GM23338 (cell line): ENCODE results near the gene KCNJ18. TPM values are rescaled to one million over a fixed set of nuclear protein-coding genes. Genes with fewer than 3 reads are reported as not detected.

Experiments
- ATAC-seq: fragments of 200-7000 bp; cut with Tn5 transposase; 3 replicates; pipeline ENCODE4 v1.9.1; 2020
- DNase-seq: peaks from one replicate; pipeline ENCODE4 v3.0.0-alpha.2; 2015; ENCODE audit warnings: low spot score
- H2AFZ ChIP-seq: fragments of 200-600 bp; sonication (generic); 2 replicates; pipeline ENCODE4 v1.8.0; 2016; ENCODE audit warnings: antibody characterized with exemption, mild to moderate bottlenecking, moderate library complexity
- H3F3A ChIP-seq: fragments of 200-600 bp; sonication (generic); replicated peaks from 2 replicates; pipeline ENCODE4 v1.8.0; 2017; ENCODE audit warnings: antibody characterized with exemption, mixed run types, low read depth
- H3K27ac ChIP-seq: fragments of 200-600 bp; sonication (generic); 2 replicates; pipeline ENCODE4 v1.6.1; 2016; ENCODE audit warnings: low read depth
- H3K27me3 ChIP-seq: fragments of 200-600 bp; sonication (generic); 2 replicates; pipeline ENCODE4 v1.8.0; 2016; ENCODE audit warnings: mild to moderate bottlenecking, mixed run types, moderate library complexity; ENCODE audit not compliant: insufficient read depth
- H3K36me3 ChIP-seq: fragments of 200-600 bp; sonication (generic); 2 replicates; pipeline ENCODE4 v1.8.0; 2016; ENCODE audit warnings: mild to moderate bottlenecking; ENCODE audit not compliant: insufficient read depth
- H3K4me1 ChIP-seq: fragments of 200-600 bp; sonication (generic); 2 replicates; pipeline ENCODE4 v1.8.0; 2016; ENCODE audit warnings: mild to moderate bottlenecking, moderate library complexity; ENCODE audit not compliant: insufficient read depth
- H3K4me2 ChIP-seq: fragments of 200-600 bp; sonication (generic); 2 replicates; pipeline ENCODE4 v1.7.1; 2017; ENCODE audit warnings: mixed run types
- H3K4me3 ChIP-seq: fragments of 200-600 bp; sonication (generic); 2 replicates; pipeline ENCODE4 v1.6.1; 2016; ENCODE audit warnings: mixed run types
- H3K79me2 ChIP-seq: fragments of 200-600 bp; sonication (generic); replicated peaks from 2 replicates; pipeline ENCODE4 v1.8.0; 2017; ENCODE audit warnings: mild to moderate bottlenecking; ENCODE audit not compliant: insufficient read depth
- H3K9me2 ChIP-seq: fragments of 200-600 bp; sonication (generic); 2 replicates; pipeline ENCODE4 v1.8.0; 2017; ENCODE audit not compliant: insufficient read depth
- H4K20me1 ChIP-seq: fragments of 200-600 bp; sonication (generic); replicated peaks from 2 replicates; pipeline ENCODE4 v1.8.0; 2017; ENCODE audit warnings: mild to moderate bottlenecking; ENCODE audit not compliant: insufficient read depth
- H3K27ac Mint-ChIP-seq: 2 replicates; pipeline ENCODE4 v1.8.0; 2020; ENCODE audit warnings: inconsistent platforms, mild to moderate bottlenecking, moderate library complexity, mixed read lengths
- H3K27me3 Mint-ChIP-seq: 3 replicates; pipeline ENCODE4 v1.8.0; 2022; ENCODE audit warnings: low read depth, mild to moderate bottlenecking, moderate library complexity, mixed read lengths, inconsistent platforms; ENCODE audit not compliant: insufficient read depth, poor library complexity
- H3K36me3 Mint-ChIP-seq: 3 replicates; pipeline ENCODE4 v1.8.0; 2021; ENCODE audit warnings: low read depth, mild to moderate bottlenecking, inconsistent platforms, moderate library complexity, mixed read lengths
- H3K4me1 Mint-ChIP-seq: 3 replicates; pipeline ENCODE4 v1.8.0; 2020; ENCODE audit warnings: mild to moderate bottlenecking, inconsistent platforms, mixed read lengths
- H3K4me3 Mint-ChIP-seq: 3 replicates; pipeline ENCODE4 v1.8.0; 2021; ENCODE audit warnings: moderate library complexity, mild to moderate bottlenecking, inconsistent platforms, mixed read lengths
- H3K9me3 Mint-ChIP-seq: 3 replicates; pipeline ENCODE4 v1.8.0; 2020; ENCODE audit warnings: moderate library complexity, mild to moderate bottlenecking, inconsistent platforms, mixed read lengths
- CREB1 ChIP-seq: fragments of 250-450 bp; sonication (Bioruptor Pico); IDR thresholded peaks from 2 replicates; pipeline ENCODE4 v1.5.0; 2020; ENCODE audit warnings: low read depth, mild to moderate bottlenecking, moderate library complexity
- EZH2 ChIP-seq: fragments of 200-600 bp; sonication (generic); IDR thresholded peaks from one replicate; pipeline ENCODE4 v1.8.0; 2017; ENCODE audit warnings: antibody characterized with exemption, mild to moderate bottlenecking, low read depth; ENCODE audit not compliant: unreplicated experiment
- POLR2AphosphoS5 ChIP-seq: IDR thresholded peaks from 2 replicates; pipeline ENCODE4 v1.6.1; 2016; ENCODE audit warnings: antibody characterized with exemption, low read depth
- REST ChIP-seq: IDR thresholded peaks from one replicate; pipeline ENCODE4 v1.6.1; 2018; ENCODE audit warnings: antibody characterized with exemption; ENCODE audit not compliant: unreplicated experiment
- STAT1 ChIP-seq: IDR thresholded peaks from one replicate; pipeline ENCODE4 v1.6.1; 2016; ENCODE audit warnings: antibody characterized with exemption; ENCODE audit not compliant: unreplicated experiment
- ZNF114 ChIP-seq: fragments of 250-450 bp; sonication (Bioruptor Pico); IDR thresholded peaks from 2 replicates; pipeline ENCODE4 v1.5.0; 2020; ENCODE audit warnings: mild to moderate bottlenecking, moderate library complexity
- ZNF331 ChIP-seq: fragments of 250-450 bp; sonication (Bioruptor Pico); IDR thresholded peaks from 2 replicates; pipeline ENCODE4 v1.5.0; 2020; ENCODE audit warnings: low read depth, mild to moderate bottlenecking, moderate library complexity
- ZNF462 ChIP-seq: fragments of 250-450 bp; sonication (Bioruptor Pico); IDR thresholded peaks from 2 replicates; pipeline ENCODE4 v1.5.0; 2020; ENCODE audit warnings: mild to moderate bottlenecking, moderate library complexity
- polyA plus RNA-seq: library from polyadenylated mRNA; unstranded; fragments of >200 nt; fragmentation: Nextera tagmentation; extraction: Ambion mirVana; gene quantifications from 2 replicates; pipeline ENCODE4 v1.2.1, GENCODE V29; 2016
- total RNA-seq: library from RNA; depleted of rRNA; stranded (reverse); fragments of >200 nt; shearing (Covaris generic); gene quantifications from 2 replicates; pipeline ENCODE4 v1.2.3, GENCODE V29; 2014

KCNJ18 gene
- total and polyA plus RNA-seq, 2 experiments from 2014 or later: not detected

GRCh38 chr17:21678393-21679081 lies 13.8 kb upstream of the KCNJ18 start:
- TF ChIP-seq CREB1 (CRISPR knock-in tag) (no peak), ZNF462 (no peak), REST (no peak), ZNF114 (CRISPR knock-in tag) (no peak), STAT1 (no peak), POLR2AphosphoS5 (no peak), EZH2 (no peak), ZNF331 (no peak)
- Mint-ChIP-seq H3K4me1 (no peaks in the 10 kb centered on the region; the same call in 2 of the 3 replicates), H3K27ac (no peak overlapping the region), H3K4me3 (no peak overlapping the region), H3K27me3 (peaks cover 26% of the 10 kb centered on the region), H3K9me3 (peaks cover 95% of the 10 kb centered on the region), H3K36me3 (peaks cover 62% of the 10 kb centered on the region)
- Histone ChIP-seq H3K36me3 (no peaks in the 10 kb centered on the region), H3F3A (no peaks in the 10 kb centered on the region), H3K79me2 (no peaks in the 10 kb centered on the region), H3K9me2 (no peaks in the 10 kb centered on the region), H3K27me3 (no peaks in the 10 kb centered on the region), H3K4me3 (no peak overlapping the region), H2AFZ (no peak overlapping the region), H3K27ac (no peak overlapping the region), H3K4me2 (no peak overlapping the region), H4K20me1 (no peaks in the 10 kb centered on the region), H3K4me1 (no peaks in the 10 kb centered on the region)
- DNase-seq: no peak
- ATAC-seq: no peak
